Upper lobe of right lung (tissue), 1 donor: ENCODE data around the gene HEG1. TPM values are rescaled to one million over a fixed set of nuclear protein-coding genes. Genes with fewer than 3 reads are reported as not detected.

Source experiments
- ATAC-seq: fragments of 200-7000 bp; cut with Tn5 transposase; one replicate; pipeline ENCODE4 v1.9.1; 2020; ENCODE audit warnings: mild to moderate bottlenecking, moderate library complexity
- DNase-seq: peaks from one replicate; pipeline ENCODE4 v3.0.0-alpha.2; 2020
- H3K27ac ChIP-seq: fragments of 200-600 bp; one replicate; pipeline ENCODE4 v1.8.0; 2022
- H3K27me3 ChIP-seq: fragments of 200-600 bp; one replicate; pipeline ENCODE4 v1.8.0; 2022; ENCODE audit warnings: mild to moderate bottlenecking
- H3K36me3 ChIP-seq: fragments of 200-600 bp; one replicate; pipeline ENCODE4 v1.8.0; 2022
- H3K4me1 ChIP-seq: fragments of 200-600 bp; one replicate; pipeline ENCODE4 v1.8.0; 2022
- H3K4me3 ChIP-seq: fragments of 200-600 bp; one replicate; pipeline ENCODE4 v1.8.0; 2022; ENCODE audit warnings: mild to moderate bottlenecking
- H3K9me3 ChIP-seq: fragments of 200-600 bp; one replicate; pipeline ENCODE4 v1.8.0; 2022
- CTCF ChIP-seq: fragments of 200-600 bp; IDR thresholded peaks from one replicate; pipeline ENCODE4 v1.8.0; 2022; ENCODE audit warnings: antibody characterized with exemption
- intact Hi-C: fragments of 100-400 bp; cut with DNase I; formaldehyde crosslinking; loops from one replicate; pipeline ENCODE4 v1.11.0; 2022
- total RNA-seq: library from RNA; stranded (reverse); fragmentation: NEBNext Ultra II Directional; extraction: Animal tissue kit (Norgen Biotek cat#: 25700); gene quantifications from one replicate; pipeline ENCODE4 v1.2.1, GENCODE V29; 2021
- donor health status: DM: no; HTN: yes; CAD: no; lungs with severe emphysema.

HEG1 gene
- total RNA-seq, 1 donor from 2014 or later, result 234 TPM

DNA sequence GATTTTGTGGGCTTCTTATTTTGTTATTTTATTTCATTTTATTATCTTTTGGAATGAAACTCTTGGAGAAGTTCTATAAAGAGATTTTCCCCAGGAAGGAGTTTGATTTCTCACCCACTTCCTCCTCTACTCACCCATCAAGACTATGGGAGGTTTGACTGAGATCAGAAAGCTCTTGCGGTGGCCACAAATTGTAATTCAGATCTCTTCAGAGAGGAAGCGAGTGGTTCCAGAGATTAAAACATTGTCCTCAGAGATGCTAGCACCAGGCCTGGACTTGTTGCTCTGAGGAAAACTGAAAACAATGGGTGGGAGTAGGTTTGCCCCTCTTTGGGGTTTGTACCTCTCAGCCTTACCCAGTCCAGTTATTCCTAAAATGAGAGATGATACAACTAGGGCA, 113.2 kb downstream of the HEG1 start:
- no peak for DNase-seq
- Histone ChIP-seq H3K27me3 (no peaks in the 10 kb centered on the region), H3K4me3 (no peak overlapping the region), H3K9me3 (no peaks in the 10 kb centered on the region), H3K27ac (no peak overlapping the region), H3K36me3 (no peaks in the 10 kb centered on the region), H3K4me1 (no peaks in the 10 kb centered on the region)
- intact Hi-C loops, result no loop called here
- TF ChIP-seq CTCF, result no peak
- no peak for ATAC-seq

GRCh38 chr3:124941771-124942170, 114.0 kb downstream of the HEG1 start:
- Histone ChIP-seq H3K9me3 (no peaks in the 10 kb centered on the region), H3K4me3 (no peak overlapping the region), H3K27me3 (no peaks in the 10 kb centered on the region), H3K36me3 (no peaks in the 10 kb centered on the region), H3K4me1 (no peaks in the 10 kb centered on the region), H3K27ac (no peak overlapping the region)
- DNase-seq, result no peak
- no peak for ATAC-seq
- no peak for TF ChIP-seq CTCF
- intact Hi-C loops, result no loop called here

DNA sequence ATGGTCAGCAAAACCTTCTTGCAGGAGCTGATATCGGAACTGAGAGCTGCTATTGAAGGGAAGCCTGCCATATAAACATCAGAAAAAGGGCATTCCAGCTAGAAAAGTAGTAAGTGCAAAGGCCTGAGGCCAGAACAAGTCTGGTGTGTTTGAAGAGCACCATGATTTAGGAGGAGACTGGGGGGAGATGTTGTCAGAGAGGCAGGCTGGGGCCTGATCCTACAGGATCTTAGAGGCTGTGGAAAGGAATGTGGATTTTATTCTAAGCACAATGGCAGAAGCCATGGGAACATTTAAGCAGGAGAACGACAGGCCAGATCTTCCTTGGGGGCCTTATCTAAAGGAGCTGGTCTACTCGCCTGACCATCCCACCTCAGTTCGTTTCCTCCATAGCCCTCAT, 116.1 kb downstream of the HEG1 start:
- no peak for TF ChIP-seq CTCF
- Histone ChIP-seq H3K4me1 (no peaks in the 10 kb centered on the region), H3K27me3 (no peaks in the 10 kb centered on the region), H3K27ac (no peak overlapping the region), H3K4me3 (no peak overlapping the region), H3K9me3 (no peaks in the 10 kb centered on the region), H3K36me3 (no peaks in the 10 kb centered on the region)
- intact Hi-C loops, result loop anchor here (10.0 kb wide), 2 partner anchors 225 to 495 kb away; no protein-coding TSS in a partner anchor
- DNase-seq (no peak), ATAC-seq (no peak)

- no peak for DNase-seq
- TF ChIP-seq CTCF, result no peak
- no peak for ATAC-seq
- H3K9me3 ChIP-seq, result no peaks in the 10 kb centered on the region
- no peak overlapping the region for H3K27ac ChIP-seq
- no peaks in the 10 kb centered on the region for H3K36me3 ChIP-seq
- H3K4me1 ChIP-seq, result no peaks in the 10 kb centered on the region
- no peak overlapping the region for H3K4me3 ChIP-seq
- intact Hi-C loops, result loop anchor here (10.0 kb wide), 2 partner anchors 226 to 496 kb away; no protein-coding TSS in a partner anchor
- no peaks in the 10 kb centered on the region for H3K27me3 ChIP-seq
Measured at GRCh38 chr3:124938896-124939295, 116.9 kb downstream of the HEG1 start.

DNA sequence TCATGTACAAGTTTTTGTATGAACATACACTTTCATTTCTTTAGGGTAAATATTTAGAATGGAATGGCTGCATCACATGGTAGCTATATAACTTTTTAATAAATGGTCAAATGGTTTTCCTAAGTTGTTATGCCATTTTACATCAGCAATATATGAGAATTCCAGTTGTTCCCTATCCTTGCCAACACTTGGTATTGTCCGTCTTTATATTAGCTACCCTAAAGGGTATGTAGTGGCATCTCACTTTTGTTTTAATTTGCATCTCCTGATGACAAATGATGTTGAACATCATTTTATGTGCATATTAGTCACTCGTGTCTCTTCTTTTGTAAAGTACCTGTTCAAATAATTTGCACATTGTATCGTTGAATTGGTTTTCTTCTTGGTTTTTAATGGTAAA, 118.7 kb downstream of the HEG1 start:
- DNase-seq (no peak), ATAC-seq (no peak)
- intact Hi-C loops, result loop anchor here (10.0 kb wide), 2 partner anchors 228 to 498 kb away; no protein-coding TSS in a partner anchor

More for the DNA sequence above, 118.7 kb downstream of the HEG1 start:
- Histone ChIP-seq H3K27me3 (no peaks in the 10 kb centered on the region), H3K9me3 (no peaks in the 10 kb centered on the region), H3K36me3 (no peaks in the 10 kb centered on the region), H3K4me1 (no peaks in the 10 kb centered on the region), H3K4me3 (no peak overlapping the region), H3K27ac (no peak overlapping the region)
- no peak for TF ChIP-seq CTCF
